ENCODE results near the gene NCBP2L. TPM values are rescaled to one million over a fixed set of nuclear protein-coding genes. Genes with fewer than 3 reads are reported as not detected.
"Not testable (repeated sequence)": the region's sequence is repeated elsewhere in the genome, so short reads cannot be mapped to it uniquely, and the experiment has no call there.

Gene NCBP2L
- total RNA-seq, 1 donor from 2014 or later, result not detected

- H3K4me3 ChIP-seq, result no peak overlapping the region
- no peaks in the 10 kb centered on the region for H3K36me3 ChIP-seq
- no peak for DNase-seq
- no peak for TF ChIP-seq CTCF (IDR thresholded peaks at IDR 0.05)
- ATAC-seq, result no peak
- no peaks in the 10 kb centered on the region for H3K9me3 ChIP-seq
- no peak overlapping the region for H3K27ac ChIP-seq
- intact Hi-C loops (cut with DNase I), result no loop called here
- peaks cover 5% of the 10 kb centered on the region for H3K4me1 ChIP-seq
- H3K27me3 ChIP-seq, result no peaks in the 10 kb centered on the region
Observed at GRCh38 chrX:107780525-107780924, 3.0 kb downstream of the NCBP2L start.

GRCh38 chrX:107787827-107788226, 10.3 kb downstream of the NCBP2L start:
- no peaks in the 10 kb centered on the region for H3K9me3 ChIP-seq
- no peak overlapping the region for H3K4me3 ChIP-seq
- no peaks in the 10 kb centered on the region for H3K27me3 ChIP-seq
- H3K4me1 ChIP-seq, result no peaks in the 10 kb centered on the region
- intact Hi-C loops (cut with DNase I), result no loop called here
- DNase-seq (no peak), ATAC-seq (no peak)
- H3K27ac ChIP-seq, result no peak overlapping the region
- H3K36me3 ChIP-seq, result no peaks in the 10 kb centered on the region
- no peak for TF ChIP-seq CTCF (IDR thresholded peaks at IDR 0.05)

- intact Hi-C loops (cut with DNase I), result no loop called here
- H3K4me1 ChIP-seq, result no peaks in the 10 kb centered on the region
- no peaks in the 10 kb centered on the region for H3K9me3 ChIP-seq
- no peak overlapping the region for H3K4me3 ChIP-seq
- H3K36me3 ChIP-seq, result no peaks in the 10 kb centered on the region
- no peak for DNase-seq
- no peak for TF ChIP-seq CTCF (IDR thresholded peaks at IDR 0.05)
- no peak overlapping the region for H3K27ac ChIP-seq
- no peaks in the 10 kb centered on the region for H3K27me3 ChIP-seq
- ATAC-seq, result no peak
Observed at GRCh38 chrX:107804427-107804826, 26.9 kb downstream of the NCBP2L start.

- no peak for ATAC-seq
- Histone ChIP-seq H3K9me3 (no peaks in the 10 kb centered on the region), H3K4me3 (no peak overlapping the region), H3K4me1 (no peaks in the 10 kb centered on the region), H3K27ac (no peak overlapping the region), H3K36me3 (no peaks in the 10 kb centered on the region), H3K27me3 (no peaks in the 10 kb centered on the region)
- no peak for DNase-seq
- TF ChIP-seq CTCF (IDR thresholded peaks at IDR 0.05), result no peak
- intact Hi-C loops (cut with DNase I), result no loop called here
Observed at GRCh38 chrX:107805179-107805578, 27.6 kb downstream of the NCBP2L start.

GRCh38 chrX:107810053-107810452, 32.5 kb downstream of the NCBP2L start:
- H3K4me3 ChIP-seq; ATAC-seq; H3K4me1 ChIP-seq; intact Hi-C loops (cut with DNase I); H3K27ac ChIP-seq; H3K36me3 ChIP-seq; H3K27me3 ChIP-seq; DNase-seq; H3K9me3 ChIP-seq: not testable (repeated sequence)

- TF ChIP-seq CTCF (IDR thresholded peaks at IDR 0.05), result no peak
Observed at GRCh38 chrX:107818900-107819521, 41.5 kb downstream of the NCBP2L start.

More at GRCh38 chrX:107818900-107819521, 41.5 kb downstream of the NCBP2L start:
- Histone ChIP-seq H3K4me3 (no peak overlapping the region), H3K27me3 (no peaks in the 10 kb centered on the region), H3K27ac (no peak overlapping the region), H3K9me3 (no peaks in the 10 kb centered on the region), H3K4me1 (no peaks in the 10 kb centered on the region), H3K36me3 (no peaks in the 10 kb centered on the region)
- intact Hi-C loops (cut with DNase I), result no loop called here
- ATAC-seq (no peak), DNase-seq (no peak)
